Muscle of leg (tissue), 11 donors: ENCODE measurements around the gene COX5B. TPM values are rescaled to one million over a fixed set of nuclear protein-coding genes. Genes with fewer than 3 reads are reported as not detected.

Source experiments
- DNase-seq: peaks from one replicate; pipeline ENCODE4 v3.0.0; 2013
- H3K27ac ChIP-seq: one replicate; pipeline ENCODE4 v1.5.1; 2013; ENCODE audit warnings: mild to moderate bottlenecking, low read length, control low read depth
- H3K27me3 ChIP-seq: one replicate; pipeline ENCODE4 v1.6.1; 2013; ENCODE audit warnings: low read length; ENCODE audit not compliant: control insufficient read depth, insufficient read depth
- H3K36me3 ChIP-seq: one replicate; pipeline ENCODE4 v1.6.1; 2013; ENCODE audit warnings: low read length; ENCODE audit not compliant: control insufficient read depth, insufficient read depth
- H3K4me1 ChIP-seq: one replicate; pipeline ENCODE4 v1.6.1; 2013; ENCODE audit warnings: low read length; ENCODE audit not compliant: control insufficient read depth, insufficient read depth
- H3K4me3 ChIP-seq: one replicate; pipeline ENCODE4 v1.5.1; 2013; ENCODE audit warnings: low read length, control low read depth
- H3K9me3 ChIP-seq: replicated peaks from 2 replicates; pipeline ENCODE4 v1.6.1; 2013; ENCODE audit warnings: low read depth, low read length; ENCODE audit not compliant: control insufficient read depth
- WGBS: methylation state at CpG from one replicate; pipeline ENCODE4 v1.1.5; 2013; ENCODE audit warnings: missing lambda C conversion rate; ENCODE audit not compliant: insufficient coverage; 5-methylcytosine and 5-hydroxymethylcytosine counted together
- polyA plus RNA-seq, 8 donors: library from polyadenylated mRNA; unstranded; fragments of 120-200 nt; gene quantifications; one replicate each; pipeline versions ENCODE4 v1.2.1 to v1.2.3, GENCODE V29; 2013; ENCODE audit warnings: inconsistent platforms in 1 of 8, low replicate concordance in 1 of 8; ENCODE audit not compliant: insufficient read length in 8 of 8, insufficient read depth in 1 of 8
- total RNA-seq: library from RNA; stranded (reverse); fragments of 120-200 nt; gene quantifications from one replicate; pipeline ENCODE4 v1.2.4, GENCODE V29; 2013

The COX5B gene
- total and polyA plus RNA-seq, 9 donors = 140 to 325 (median 189) TPM

DNA sequence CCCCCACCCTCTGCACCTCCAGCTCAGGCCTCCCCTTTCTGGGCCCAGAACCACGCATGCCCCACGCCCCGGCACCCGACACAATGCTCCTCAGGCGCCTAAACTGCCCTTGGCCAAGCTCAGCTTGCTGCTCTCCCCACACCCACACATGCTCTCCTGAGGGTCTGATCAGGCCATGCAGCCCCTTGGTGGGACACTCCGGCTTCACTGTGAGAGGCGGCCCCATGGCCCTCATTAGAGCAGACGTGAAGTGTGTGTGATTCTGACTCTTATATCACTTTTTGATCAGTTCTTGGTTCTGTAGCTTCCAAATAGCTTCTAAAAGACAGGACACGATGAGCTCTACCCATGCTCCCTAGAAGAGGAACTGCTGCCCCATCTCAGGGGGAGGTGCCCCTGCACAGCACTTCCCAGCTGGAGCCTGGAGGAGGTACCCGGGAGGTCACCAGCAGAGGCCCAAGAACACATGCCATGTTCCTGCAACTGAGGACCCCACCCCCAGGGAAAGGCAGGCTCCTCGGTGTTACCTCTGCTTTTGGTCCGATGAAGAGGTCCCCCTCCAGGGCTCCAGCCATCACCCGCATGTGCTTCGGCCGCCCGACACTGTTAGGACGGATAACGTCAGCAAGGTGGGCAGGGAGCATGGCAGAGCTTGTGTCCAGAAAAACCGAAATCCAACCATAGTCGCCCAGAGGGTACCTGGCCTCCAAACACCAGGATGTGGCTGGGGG, 14.3 kb downstream of the COX5B start:
- Histone ChIP-seq H3K4me3 (no peak overlapping the region), H3K4me1 (peaks cover 27% of the 10 kb centered on the region), H3K27ac (no peak overlapping the region), H3K9me3 (no peaks in the 10 kb centered on the region), H3K36me3 (peaks cover 58% of the 10 kb centered on the region), H3K27me3 (no peaks in the 10 kb centered on the region)
- WGBS = 92% methylated on average over 20 of the region's 20 CpGs
- DNase-seq = no peak

DNA sequence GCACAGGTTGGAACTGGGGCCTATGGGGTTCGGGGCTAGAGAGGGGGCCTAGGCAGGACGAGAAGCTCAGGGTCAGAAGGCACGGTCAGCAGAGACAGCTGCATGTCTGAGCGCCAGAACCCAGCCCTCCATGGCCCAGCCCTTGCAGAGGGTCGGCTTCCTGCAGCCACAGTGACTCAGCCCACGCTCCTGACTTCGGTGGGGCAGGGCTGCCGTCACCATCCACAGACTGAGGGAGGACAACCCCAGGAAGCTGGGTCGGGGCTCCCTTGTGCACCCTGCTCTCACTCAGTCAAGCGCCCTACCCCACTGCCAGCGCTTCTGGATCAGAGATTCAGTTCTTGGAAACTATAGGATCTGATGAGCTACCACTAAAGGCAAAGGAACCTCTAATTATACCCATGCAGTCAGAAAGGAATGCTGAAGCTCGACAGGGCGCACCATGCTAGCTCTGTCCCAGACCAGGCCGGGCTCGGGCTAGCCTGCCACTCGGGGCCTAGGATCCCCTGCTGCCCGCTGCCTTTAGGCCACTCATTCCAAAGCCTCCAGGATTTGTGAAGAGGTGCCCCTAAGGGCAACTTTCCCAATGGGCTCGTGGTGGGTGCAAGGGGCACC, 15.0 kb downstream of the COX5B start:
- DNase-seq = no peak
- 73% methylated on average over 15 of the region's 18 CpGs for WGBS
- Histone ChIP-seq H3K27ac (no peak overlapping the region), H3K4me3 (no peak overlapping the region), H3K27me3 (no peaks in the 10 kb centered on the region), H3K4me1 (peaks cover 27% of the 10 kb centered on the region), H3K9me3 (no peaks in the 10 kb centered on the region), H3K36me3 (peaks cover 51% of the 10 kb centered on the region)

DNA sequence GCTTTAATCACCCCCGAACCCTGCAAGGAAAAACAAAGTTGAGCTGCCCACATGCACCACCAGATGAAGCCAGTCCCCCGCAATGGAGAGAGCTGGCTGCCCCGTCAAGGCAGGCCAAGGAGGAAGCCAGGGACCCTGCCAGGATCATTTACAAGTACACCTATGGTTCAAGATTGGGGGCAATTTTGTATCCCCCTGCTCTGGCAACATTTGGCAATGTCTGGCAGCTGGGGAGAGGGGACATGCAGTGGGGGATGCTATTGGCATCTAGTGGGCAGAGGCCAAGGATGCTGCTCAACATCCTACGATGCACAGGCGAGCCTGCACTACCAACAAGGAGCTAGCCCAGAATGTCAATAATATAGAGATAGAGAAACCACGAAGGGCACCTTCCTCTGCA, 16.1 kb downstream of the COX5B start:
- 85% methylated on average over 3 of the region's 6 CpGs for WGBS
- no peak for DNase-seq
- Histone ChIP-seq H3K9me3 (no peaks in the 10 kb centered on the region), H3K4me1 (peaks cover 27% of the 10 kb centered on the region), H3K4me3 (no peak overlapping the region), H3K36me3 (peaks cover 42% of the 10 kb centered on the region), H3K27ac (no peak overlapping the region), H3K27me3 (no peaks in the 10 kb centered on the region)

DNA sequence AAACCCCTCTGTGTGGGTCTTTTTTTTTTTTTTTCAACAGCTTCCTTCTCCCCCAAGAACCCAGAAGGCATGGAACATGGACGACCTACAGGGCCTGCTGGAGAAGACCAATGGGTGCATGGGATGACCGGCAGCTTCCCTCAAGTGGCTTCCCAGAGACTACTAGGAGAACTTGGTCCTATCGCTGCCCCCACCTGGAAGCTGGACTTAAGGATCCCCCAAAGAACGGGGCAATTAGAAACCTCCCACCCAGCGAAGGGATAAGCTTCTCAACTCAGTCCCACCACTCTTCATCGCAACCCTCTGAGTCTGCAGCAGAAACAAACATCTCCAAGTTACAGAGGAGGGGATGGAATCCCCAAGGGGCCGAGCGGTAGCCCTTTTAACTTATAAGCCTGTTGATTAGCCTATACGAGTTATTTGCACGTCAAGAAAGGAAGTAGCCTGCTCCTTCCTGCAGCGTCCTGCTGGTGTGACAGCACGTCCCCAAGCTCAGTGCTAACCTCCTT, 16.6 kb downstream of the COX5B start:
- Histone ChIP-seq H3K4me3 (peak overlapping the region; percentile 79), H3K27ac (peak overlapping the region; percentile 99), H3K27me3 (no peaks in the 10 kb centered on the region), H3K9me3 (no peaks in the 10 kb centered on the region), H3K4me1 (peaks cover 27% of the 10 kb centered on the region), H3K36me3 (peaks cover 37% of the 10 kb centered on the region)
- 30% methylated on average over 9 of the region's 12 CpGs for WGBS
- no peak for DNase-seq

DNA sequence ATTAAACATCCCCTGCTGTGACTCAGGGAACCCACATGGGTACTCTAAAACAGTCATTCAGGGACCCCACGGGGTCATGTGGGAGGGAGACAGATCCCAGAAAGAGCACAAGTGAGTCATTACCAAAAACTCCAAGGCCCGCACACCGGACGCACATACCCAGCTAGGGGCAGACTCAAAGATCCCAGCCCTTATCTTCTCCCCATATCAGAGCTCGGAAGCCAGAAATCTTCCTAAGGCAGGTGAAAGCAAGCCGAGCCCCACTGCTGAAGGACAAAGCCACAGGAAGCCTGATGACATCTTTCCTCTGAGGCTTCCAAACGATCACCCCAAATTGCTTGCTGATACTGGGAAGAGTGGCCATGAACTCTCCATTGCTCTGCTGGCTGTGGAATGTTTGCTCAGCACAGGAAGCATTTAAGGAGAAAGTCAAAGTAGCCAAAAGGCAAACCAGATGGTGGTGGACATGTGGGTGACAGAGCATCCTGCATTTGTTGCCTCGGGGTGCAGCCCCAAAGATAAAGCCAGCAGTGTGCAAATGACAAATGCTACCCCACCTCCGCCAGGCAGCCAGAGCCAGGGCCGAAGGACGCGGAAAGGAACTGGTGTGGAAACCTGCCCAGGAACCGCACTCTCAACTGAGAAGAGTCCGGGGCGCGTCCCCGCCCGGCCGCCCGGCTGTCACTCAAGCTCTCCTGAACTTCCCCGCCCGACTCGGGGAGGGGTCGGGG, 17.2 kb downstream of the COX5B start:
- H3K27ac ChIP-seq = peak overlapping the region; percentile 99
- peaks cover 32% of the 10 kb centered on the region for H3K36me3 ChIP-seq
- peak overlapping the region; percentile 79 for H3K4me3 ChIP-seq
- no peaks in the 10 kb centered on the region for H3K9me3 ChIP-seq
- H3K27me3 ChIP-seq = no peaks in the 10 kb centered on the region
- WGBS = 0% methylated on average over 18 of the region's 24 CpGs
- peak; percentile 89 for DNase-seq
- peaks cover 27% of the 10 kb centered on the region for H3K4me1 ChIP-seq

DNA sequence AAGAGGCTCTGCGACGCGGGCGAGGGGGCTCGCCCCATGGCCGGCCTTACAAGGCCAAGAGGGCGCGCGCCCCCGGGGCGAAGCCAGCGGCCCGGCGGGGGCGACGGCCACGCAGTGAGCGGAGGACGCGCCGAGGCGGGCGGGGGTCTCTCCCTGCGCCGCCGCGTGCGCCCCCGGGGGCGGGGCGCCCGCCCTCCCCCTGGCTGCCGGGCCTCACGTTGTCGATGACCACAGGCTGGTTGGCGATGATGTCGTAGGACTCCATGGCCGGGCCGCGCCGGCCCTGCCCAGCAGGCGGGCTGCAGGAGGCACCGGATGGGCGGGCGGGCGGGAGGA, 17.7 kb downstream of the COX5B start:
- under 1% methylated on average over 46 of the region's 46 CpGs for WGBS
- no peaks in the 10 kb centered on the region for H3K27me3 ChIP-seq
- peak overlapping the region; percentile 99 for H3K27ac ChIP-seq
- H3K4me1 ChIP-seq = peaks cover 27% of the 10 kb centered on the region
- peak overlapping the region; percentile 79 for H3K4me3 ChIP-seq
- H3K9me3 ChIP-seq = no peaks in the 10 kb centered on the region
- peaks cover 26% of the 10 kb centered on the region for H3K36me3 ChIP-seq
- DNase-seq = no peak

DNA sequence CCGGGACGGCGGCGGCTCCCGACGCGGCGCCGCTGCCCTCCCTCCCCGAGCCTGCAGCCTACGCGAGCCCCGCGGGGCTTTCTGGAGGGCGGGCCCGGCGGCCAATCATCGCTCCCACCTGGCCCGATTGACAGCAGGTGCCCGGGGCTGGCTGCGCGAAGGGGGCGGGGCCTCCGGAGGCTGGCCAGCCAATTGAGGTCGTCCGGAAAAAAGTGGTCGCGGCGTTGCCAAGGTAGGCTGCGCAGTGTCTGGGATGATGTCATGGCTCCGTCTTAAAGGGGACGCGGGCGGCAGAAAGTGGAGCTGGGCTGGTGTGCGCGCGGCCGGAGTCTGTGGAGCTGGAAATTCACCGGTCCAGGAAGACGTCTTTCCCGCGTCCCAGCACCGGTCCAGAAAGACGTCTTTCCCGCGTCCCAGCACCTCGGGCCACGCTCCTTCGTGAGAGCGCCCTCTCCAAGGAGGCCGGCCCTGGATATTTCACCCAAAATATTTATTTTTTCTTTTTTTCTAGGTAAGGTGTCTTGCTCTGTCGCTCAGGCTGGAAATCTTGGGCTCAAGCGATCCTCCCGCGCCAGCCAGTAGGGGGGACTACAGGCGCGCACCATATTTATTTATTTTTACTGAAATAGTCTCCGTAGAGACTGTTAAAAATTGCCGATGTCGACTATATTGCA, 18.2 kb downstream of the COX5B start, which contains the start of gene ACTR1B:
TSS of gene ACTR1B (minus strand) at position 83 of the 674 bp plus-strand sequence. CDS start 154 bp downstream, outside the sequence.
- no peaks in the 10 kb centered on the region for H3K9me3 ChIP-seq
- H3K36me3 ChIP-seq = peaks cover 22% of the 10 kb centered on the region
- peak; percentile 99 for DNase-seq
- H3K27ac ChIP-seq = peak within 1 kb of the TSS; percentile 99
- 0% methylated on average over 44 of the region's 60 CpGs for whole genome bisulfite sequencing
- peaks cover 27% of the 10 kb centered on the region for H3K4me1 ChIP-seq
- H3K4me3 ChIP-seq = peak within 1 kb of the TSS; percentile 79
- no peaks in the 10 kb centered on the region for H3K27me3 ChIP-seq

DNA sequence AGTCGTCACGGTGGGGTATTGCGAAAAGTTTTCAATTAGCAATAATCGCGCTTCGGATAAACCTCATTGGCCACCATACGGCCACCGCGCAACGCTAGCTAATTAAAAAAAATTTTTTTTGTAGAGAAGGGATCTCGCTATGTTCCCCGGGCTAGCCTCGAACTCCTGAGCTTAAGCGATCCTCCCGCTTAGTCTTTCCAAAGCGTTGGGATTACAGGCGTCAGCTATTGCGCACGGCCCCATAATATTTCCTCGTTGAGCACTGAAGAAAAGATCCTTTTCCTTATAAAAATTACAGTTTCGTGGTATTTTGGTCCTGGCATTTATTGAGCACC, 18.7 kb downstream of the COX5B start:
- H3K27me3 ChIP-seq = no peaks in the 10 kb centered on the region
- peaks cover 27% of the 10 kb centered on the region for H3K4me1 ChIP-seq
- H3K27ac ChIP-seq = peak overlapping the region; percentile 99
- H3K4me3 ChIP-seq = peak overlapping the region; percentile 79
- H3K36me3 ChIP-seq = peaks cover 17% of the 10 kb centered on the region
- no peaks in the 10 kb centered on the region for H3K9me3 ChIP-seq
- DNase-seq = no peak
- WGBS = 3% methylated on average over 15 of the region's 21 CpGs

DNA sequence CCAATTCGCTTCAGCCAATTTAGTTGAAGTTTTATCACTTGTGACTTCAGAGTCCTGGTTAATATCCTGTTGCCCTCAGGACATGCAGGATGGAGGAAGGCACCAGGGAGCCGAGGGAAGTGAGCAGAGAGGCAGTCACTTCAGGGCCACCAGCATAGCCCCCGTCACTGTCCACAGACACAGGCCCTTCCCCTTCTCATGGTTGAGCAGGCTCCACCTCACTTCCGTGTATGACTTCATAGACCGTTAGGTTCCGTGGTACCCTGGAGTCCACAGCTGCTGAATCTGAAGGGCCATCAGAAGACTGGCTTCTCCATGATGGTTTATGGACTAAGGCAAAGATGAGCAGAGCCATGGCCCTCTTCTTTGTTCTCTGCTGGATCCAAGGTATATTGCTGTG, 23.6 kb downstream of the COX5B start, which contains the start of gene C2orf92:
TSS of gene C2orf92 (plus strand) at position 266 of the 400 bp plus-strand sequence. CDS start at position 342, 76 bp downstream.
- WGBS = 80% methylated on average over 4 of the region's 6 CpGs
- Histone ChIP-seq H3K36me3 (no peaks in the 10 kb centered on the region), H3K4me3 (no peak within 1 kb of the TSS), H3K4me1 (peaks cover 2% of the 10 kb centered on the region), H3K9me3 (no peaks in the 10 kb centered on the region), H3K27me3 (no peaks in the 10 kb centered on the region), H3K27ac (no peak within 1 kb of the TSS)
- DNase-seq = no peak
